ENCODE results near the gene ZCCHC7. TPM values are rescaled to one million over a fixed set of nuclear protein-coding genes. Genes with fewer than 3 reads are reported as not detected.

The ZCCHC7 gene
- total RNA-seq, 1 experiment from 2014 or later, result 14.7 TPM

- DNase-seq (ENCODE audit: low read depth), result no peak
These were observed 215.8 kb downstream of the ZCCHC7 start for GRCh38 chr9:37336150-37336549.

- no peak for DNase-seq (ENCODE audit: low read depth)
These were observed 217.0 kb downstream of the ZCCHC7 start for GRCh38 chr9:37337301-37337890.

GRCh38 chr9:37338218-37338617 lies 217.8 kb downstream of the ZCCHC7 start:
- no peak for DNase-seq (ENCODE audit: low read depth)

GRCh38 chr9:37339923-37340322 lies 219.5 kb downstream of the ZCCHC7 start:
- no peak for DNase-seq (ENCODE audit: low read depth)

GRCh38 chr9:37340961-37341360 lies 220.6 kb downstream of the ZCCHC7 start:
- DNase-seq (ENCODE audit: low read depth), result no peak

- DNase-seq (ENCODE audit: low read depth), result no peak
These were observed 221.3 kb downstream of the ZCCHC7 start for GRCh38 chr9:37341704-37342103.

- no peak for DNase-seq (ENCODE audit: low read depth)
These were observed 222.1 kb downstream of the ZCCHC7 start for GRCh38 chr9:37342493-37342892.

GRCh38 chr9:37342895-37343294 lies 222.5 kb downstream of the ZCCHC7 start:
- no peak for DNase-seq (ENCODE audit: low read depth)

- no peak for DNase-seq (ENCODE audit: low read depth)
These were observed 223.3 kb downstream of the ZCCHC7 start for GRCh38 chr9:37343724-37344123.

GRCh38 chr9:37345038-37345437 lies 224.7 kb downstream of the ZCCHC7 start:
- DNase-seq (ENCODE audit: low read depth), result no peak

GRCh38 chr9:37348917-37349316 lies 228.5 kb downstream of the ZCCHC7 start:
- DNase-seq (ENCODE audit: low read depth), result no peak

GRCh38 chr9:37350486-37351190 lies 230.3 kb downstream of the ZCCHC7 start:
- DNase-seq (ENCODE audit: low read depth), result no peak

- DNase-seq (ENCODE audit: low read depth), result no peak
These were observed 233.4 kb downstream of the ZCCHC7 start for GRCh38 chr9:37353791-37354190.

- no peak for DNase-seq (ENCODE audit: low read depth)
These were observed 242.1 kb downstream of the ZCCHC7 start for GRCh38 chr9:37362430-37362829.

GRCh38 chr9:37363124-37363523 lies 242.8 kb downstream of the ZCCHC7 start:
- no peak for DNase-seq (ENCODE audit: low read depth)

GRCh38 chr9:37364136-37364535 lies 243.8 kb downstream of the ZCCHC7 start:
- DNase-seq (ENCODE audit: low read depth), result no peak

- DNase-seq (ENCODE audit: low read depth), result no peak
These were observed 244.5 kb downstream of the ZCCHC7 start for GRCh38 chr9:37364751-37365360.

- no peak for DNase-seq (ENCODE audit: low read depth)
These were observed 249.3 kb downstream of the ZCCHC7 start for GRCh38 chr9:37369671-37370070.

- DNase-seq (ENCODE audit: low read depth), result no peak
These were observed 249.9 kb downstream of the ZCCHC7 start for GRCh38 chr9:37370282-37370681.

- no peak for DNase-seq (ENCODE audit: low read depth)
These were observed 250.7 kb downstream of the ZCCHC7 start for GRCh38 chr9:37370968-37371563.

GRCh38 chr9:37371565-37372464 lies 251.4 kb downstream of the ZCCHC7 start:
- no peak for DNase-seq (ENCODE audit: low read depth)

GRCh38 chr9:37372839-37373238 lies 252.5 kb downstream of the ZCCHC7 start:
- DNase-seq (ENCODE audit: low read depth), result no peak

Measured in RPMI7951 (cell line).